K562 treated with DMSO at 1 percent for 12 hours (cell line): ENCODE data around the gene ZNF444. TPM values are rescaled to one million over a fixed set of nuclear protein-coding genes. Genes with fewer than 3 reads are reported as not detected.

Experiments
- total RNA-seq: library from RNA; unstranded; fragments of 300-600 nt; gene quantifications from 2 replicates; pipeline ENCODE4 v1.2.3, GENCODE V29; 2022; ENCODE audit not compliant: insufficient read depth

ZNF444 gene
- total RNA-seq = 28.0 and 46.0 TPM in 2 replicates

DNA sequence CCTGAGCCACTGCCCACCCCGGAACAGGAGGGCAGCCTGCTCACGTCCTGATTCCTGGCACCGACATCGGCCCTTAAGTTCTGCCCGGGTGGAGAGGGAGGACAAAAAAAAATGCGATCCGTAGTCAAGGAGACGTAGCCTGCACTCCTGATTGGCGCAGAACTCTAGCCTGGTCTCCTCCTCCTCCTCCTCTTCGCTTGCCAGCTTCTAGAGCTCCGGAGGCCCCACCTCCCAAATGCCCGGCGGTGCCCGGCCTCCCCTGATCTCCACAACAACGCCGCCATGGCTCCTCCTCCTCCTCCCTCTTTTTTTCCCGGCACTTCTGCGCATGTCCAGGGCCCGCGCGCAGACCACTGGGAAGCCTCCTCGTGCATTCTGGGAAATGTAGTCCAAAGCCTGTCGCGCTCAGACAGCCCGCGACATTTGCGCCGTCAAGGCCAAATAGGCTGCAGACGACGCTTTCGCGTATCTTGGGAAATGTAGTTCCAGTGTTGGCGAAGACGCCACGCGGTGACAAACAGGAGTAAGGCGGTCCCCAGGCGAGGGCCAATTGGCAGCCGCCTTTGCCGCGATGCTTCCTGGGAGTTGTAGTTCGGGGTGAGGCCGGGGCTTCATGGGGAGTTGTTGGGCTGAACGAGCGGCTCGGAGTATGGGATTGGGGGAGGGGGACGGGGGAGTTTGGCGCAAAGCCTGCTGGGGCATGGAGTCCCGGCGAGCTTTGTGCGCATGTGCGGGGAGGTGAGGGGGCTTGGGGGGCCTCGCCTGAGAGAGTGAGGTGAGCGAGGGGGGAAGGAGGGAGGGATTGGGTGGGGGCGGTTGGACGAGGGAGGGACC, at the start of gene ZNF444:
TSS of gene ZNF444 (plus strand) at position 705 of the 834 bp plus-strand sequence. CDS start 5,625 bp downstream, outside the sequence.

DNA sequence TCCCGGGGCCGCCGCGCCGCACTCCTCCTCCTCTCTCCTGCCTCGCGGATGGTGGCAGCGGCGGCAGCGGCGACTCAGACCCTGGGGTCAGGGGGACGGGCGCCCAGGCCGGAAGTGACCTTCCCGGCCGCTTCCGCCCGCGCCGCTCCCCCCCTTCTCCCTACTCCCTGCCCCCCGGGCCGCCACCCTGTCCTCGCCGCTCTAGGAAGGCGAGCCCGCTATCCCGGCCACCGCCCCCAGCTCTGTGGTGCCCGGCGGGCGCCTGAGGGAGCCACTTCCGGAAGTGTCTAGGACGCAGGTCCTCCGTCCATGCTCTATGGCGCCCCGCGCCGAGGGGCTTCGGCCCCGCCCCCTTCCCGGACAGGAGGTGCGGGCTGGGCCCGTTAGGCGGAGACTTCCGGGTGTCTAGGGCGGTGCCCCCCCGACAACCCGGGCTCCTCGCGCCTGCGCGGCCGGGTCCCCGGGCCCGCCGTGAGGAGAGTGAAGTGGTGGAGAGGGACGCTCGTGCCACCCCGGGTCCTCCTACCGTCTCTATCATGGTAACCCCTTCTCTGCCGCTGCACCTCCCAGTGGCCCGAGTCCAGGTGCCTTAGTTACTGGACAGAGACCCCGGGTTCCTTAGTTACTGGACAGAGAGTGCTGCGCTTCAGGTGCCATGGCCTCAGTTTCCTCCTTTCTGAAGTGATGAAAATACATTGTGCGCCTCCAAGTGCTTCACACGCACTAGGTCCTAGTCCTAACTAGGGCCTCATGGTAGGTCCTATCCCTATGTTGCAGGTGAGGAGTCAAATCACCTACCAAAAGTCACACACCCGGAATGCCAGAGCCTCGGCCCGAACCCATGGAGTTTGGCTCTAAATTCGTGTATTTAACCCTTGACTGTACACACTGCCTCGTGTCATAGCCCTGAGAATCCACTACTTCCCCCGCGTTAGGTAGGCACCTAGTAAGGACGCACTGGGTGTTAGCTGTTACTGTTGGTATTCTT, 19.6 kb upstream of the ZNF444 start, which contains the start of gene ZNF787:
TSS of gene ZNF787 (minus strand) at position 116 of the 988 bp plus-strand sequence. CDS start 18,078 bp downstream, outside the sequence.

DNA sequence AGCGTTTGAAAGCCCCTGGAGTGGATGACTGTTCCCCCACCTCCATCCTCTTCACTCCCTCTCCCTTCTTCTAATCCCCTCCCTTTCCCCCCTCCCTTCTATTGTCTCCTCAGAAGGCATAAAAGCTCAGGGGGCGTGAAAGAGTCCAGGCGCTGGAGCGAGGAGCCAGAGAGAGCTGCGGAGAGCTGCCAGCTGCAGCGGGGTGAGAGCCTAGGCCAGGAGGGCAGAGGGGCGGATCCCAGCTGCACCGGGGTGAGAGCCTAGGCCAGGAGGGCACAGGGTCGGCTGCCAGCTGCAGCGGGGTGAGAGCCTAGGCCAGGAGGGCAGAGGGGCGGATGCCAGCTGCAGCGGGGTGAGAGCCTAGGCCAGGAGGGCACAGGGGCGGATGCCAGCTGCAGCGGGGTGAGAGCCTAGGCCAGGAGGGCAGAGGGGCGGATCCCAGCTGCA, 34.8 kb downstream of the ZNF444 start, which contains the start of gene GALP:
TSS of gene GALP (plus strand) at position 148 of the 447 bp plus-strand sequence. CDS start 1,101 bp downstream, outside the sequence.

DNA sequence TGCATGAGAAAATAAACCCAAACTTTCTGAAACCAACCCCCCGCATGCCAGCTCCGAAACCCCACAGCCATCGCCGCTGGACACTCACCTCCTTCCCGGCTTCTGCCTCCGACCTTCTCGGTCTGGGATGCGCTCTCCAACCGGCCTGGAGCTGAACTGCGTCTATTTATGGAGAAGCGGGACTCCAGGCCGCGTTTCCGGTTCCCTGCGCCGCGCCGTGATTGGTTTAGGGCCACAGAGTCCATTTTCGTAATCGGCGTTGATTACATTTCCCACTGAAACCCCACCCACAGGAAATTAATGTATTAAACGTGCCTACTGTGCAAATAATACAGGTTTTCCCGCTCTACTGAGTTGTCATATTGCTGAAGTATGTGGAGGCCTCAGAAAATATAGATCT, 56.6 kb downstream of the ZNF444 start, which contains the start of gene ZSCAN5B:
TSS of gene ZSCAN5B (minus strand) at position 138 of the 400 bp plus-strand sequence. CDS start 4,731 bp downstream, outside the sequence.

DNA sequence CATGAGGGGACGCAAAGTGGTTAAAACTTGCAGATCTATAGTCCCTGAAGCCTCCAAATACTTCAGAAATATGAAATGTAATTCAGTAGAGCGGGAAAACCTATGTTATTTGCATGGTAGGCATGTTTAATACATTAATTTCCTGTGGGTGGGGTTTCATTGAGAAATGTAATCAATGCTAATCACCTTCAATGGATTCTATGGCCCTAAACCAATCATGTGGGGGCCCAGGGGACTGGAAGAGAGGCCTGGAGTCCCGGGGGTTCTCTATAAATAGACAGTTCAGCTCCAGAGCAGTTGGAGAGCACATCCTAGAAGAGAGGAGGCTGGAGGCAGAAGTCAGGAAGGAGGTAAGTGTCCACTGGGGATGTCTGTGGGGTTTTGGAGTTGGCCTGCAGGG, 60.9 kb downstream of the ZNF444 start, which contains the start of gene ZSCAN5C:
TSS of gene ZSCAN5C (plus strand) at position 301 of the 400 bp plus-strand sequence. CDS start 3,641 bp downstream, outside the sequence.

Other genes with a start within 250 kb of the ZNF444 start
- gene NLRP13, start 209.0 kb upstream of the ZNF444 start, total RNA-seq = not detected in 2 replicates
- not detected in 2 replicates for gene NLRP8, start 193.5 kb upstream of the ZNF444 start, total RNA-seq
- gene NLRP5, start 154.5 kb upstream of the ZNF444 start, total RNA-seq = 1.3 TPM in 1 of 2 replicates, not detected in the other
- 35.0 and 47.2 TPM in 2 replicates for gene ZNF787, start 20.0 kb upstream of the ZNF444 start, total RNA-seq
- not detected in 2 replicates for gene GALP, start 34.7 kb downstream of the ZNF444 start, total RNA-seq
- not detected in 2 replicates for gene ZSCAN5B, start 56.5 kb downstream of the ZNF444 start, total RNA-seq
- gene ZSCAN5C, start 61.0 kb downstream of the ZNF444 start, total RNA-seq = not detected in 2 replicates
- gene EDDM13, start 131.5 kb downstream of the ZNF444 start, total RNA-seq = not detected in 2 replicates
- gene ZSCAN5A, start 173.6 kb downstream of the ZNF444 start, total RNA-seq = 4.2 and 6.3 TPM in 2 replicates